Right lobe of liver (tissue), 6 donors: ENCODE data around the gene EPGN. TPM values are rescaled to one million over a fixed set of nuclear protein-coding genes. Genes with fewer than 3 reads are reported as not detected.

ENCODE experiments used
- ATAC-seq, 4 donors: fragments of 200-7000 bp; cut with Tn5 transposase; one replicate each; pipeline ENCODE4 v1.9.1; 2020; ENCODE audit warnings: mild to moderate bottlenecking in 4 of 4, moderate library complexity in 4 of 4
- DNase-seq, 3 donors: peaks; one replicate each; pipeline ENCODE4 v3.0.0-alpha.2; 2020
- H3K27ac ChIP-seq, 3 donors: fragments of 200-600 bp; one replicate each; pipeline ENCODE4 v1.8.0; 2022
- H3K27me3 ChIP-seq, 2 donors: fragments of 200-600 bp; one replicate each; pipeline ENCODE4 v1.8.0; 2022
- H3K36me3 ChIP-seq, 4 donors: fragments of 200-600 bp; sonication (generic) in 1 of 4; one replicate each; pipeline versions ENCODE4 v1.5.1 to v1.8.0; 2017 to 2022; ENCODE audit warnings: control low read depth in 1 of 4
- H3K4me1 ChIP-seq, 4 donors: fragments of 200-600 bp; sonication (generic) in 1 of 4; one replicate each; pipeline versions ENCODE4 v1.5.1 to v1.8.0; 2017 to 2022; ENCODE audit warnings: control low read depth in 1 of 4
- H3K4me3 ChIP-seq, 3 donors: fragments of 200-600 bp; one replicate each; pipeline ENCODE4 v1.8.0; 2022
- H3K9me3 ChIP-seq, 4 donors: fragments of 200-600 bp; sonication (generic) in 1 of 4; one replicate each; pipeline versions ENCODE4 v1.5.1 to v1.8.0; 2017 to 2022; ENCODE audit warnings: control low read depth in 1 of 4
- CTCF ChIP-seq, 4 donors: fragments of 200-600 bp in 3 of 4; fragments of 450-650 bp in 1 of 4; IDR thresholded peaks; one replicate each; pipeline versions ENCODE4 v1.5.1 to v1.8.0; 2016 to 2022; ENCODE audit warnings: antibody characterized with exemption in 4 of 4, mild to moderate bottlenecking in 2 of 4
- POLR2A ChIP-seq: fragments of 450-650 bp; IDR thresholded peaks from one replicate; pipeline ENCODE4 v1.6.1; 2017; ENCODE audit warnings: antibody characterized with exemption, mild to moderate bottlenecking
- WGBS: methylation state at CpG from one replicate; pipeline ENCODE4 v1.1.6; 2018; ENCODE audit warnings: low coverage, low lambda C conversion rate; ENCODE audit not compliant: insufficient coverage; ENCODE audit errors: missing lambda C conversion rate; 5-methylcytosine and 5-hydroxymethylcytosine counted together
- intact Hi-C, 2 donors: fragments of 100-400 bp; cut with DNase I; formaldehyde crosslinking; loops; one replicate each; pipeline versions ENCODE4 v1.11.2 to v1.14.1; 2022
- long read RNA-seq: library from polyadenylated mRNA; unstranded; transcript quantifications from one replicate; pipeline ENCODE4 v2.0.0, GENCODE V29; 2019
- total RNA-seq, 6 experiments: library from RNA; depleted of rRNA in 2 of 6; stranded (reverse); fragments of >200 nt in 2 of 6; fragmentation: NEBNext Ultra II Directional in 3 of 6; extraction: Animal tissue kit (Norgen Biotek cat#: 25700) in 3 of 6; gene quantifications; one replicate each; pipeline versions ENCODE4 v1.1.0 to v1.2.4, GENCODE V29; 2016 to 2023
- donor health status: DM: no; HTN: yes; CAD: no.
- donor health status: DM: no; HTN: no; CAD: no.
- donor health status: DM: no; HTN: no; CAD: no.
- donor health status: DM: no; HTN: yes; CAD: no.
- donor health status: DM: no; HTN: yes; CAD: no.

The EPGN gene, protein sequence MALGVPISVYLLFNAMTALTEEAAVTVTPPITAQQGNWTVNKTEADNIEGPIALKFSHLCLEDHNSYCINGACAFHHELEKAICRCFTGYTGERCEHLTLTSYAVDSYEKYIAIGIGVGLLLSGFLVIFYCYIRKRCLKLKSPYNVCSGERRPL
- total RNA-seq, result not detected
- long read RNA-seq, result 0 reads

- no peak for DNase-seq
- peaks cover 0 to 5% (median 0%) of the 10 kb centered on the region in 4 donors for H3K4me1 ChIP-seq
- H3K36me3 ChIP-seq, result no peaks in the 10 kb centered on the region
- no peaks in the 10 kb centered on the region for H3K27me3 ChIP-seq
- H3K9me3 ChIP-seq, result no peaks in the 10 kb centered on the region
- no peak within 1 kb of the TSS for H3K27ac ChIP-seq
- no peak for TF ChIP-seq POLR2A
- TF ChIP-seq CTCF (IDR thresholded peaks at IDR 0.05), result no peak
- intact Hi-C loops, result no loop called here
- WGBS, result 61% methylated on average over 5 of the region's 5 CpGs
- no peak for ATAC-seq
- no peak within 1 kb of the TSS for H3K4me3 ChIP-seq
These were observed at the start of gene EPGN for GRCh38 chr4:74308215-74308614. Gene EPGN (plus strand): TSS chr4:74308470. CDS start chr4:74308534, 64 bp downstream.

DNA sequence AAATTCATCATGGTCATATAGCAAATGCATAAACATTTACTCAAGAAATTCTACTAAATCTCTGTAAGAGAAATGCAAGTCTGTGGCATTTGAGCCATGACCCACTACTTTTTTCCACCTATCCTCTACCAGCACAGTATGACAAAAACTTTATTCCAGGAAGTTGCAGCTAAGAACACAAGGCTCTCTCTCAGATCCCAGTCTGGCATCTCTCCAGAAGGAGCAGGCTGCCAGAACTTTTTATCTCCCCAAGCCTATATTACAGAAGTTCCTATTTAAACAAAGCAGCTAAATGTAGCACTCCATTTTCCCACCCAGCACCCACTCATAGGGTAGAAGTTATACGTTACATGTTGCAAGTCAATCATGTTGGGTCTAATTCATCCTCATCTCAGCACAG, 49.3 kb upstream of the EPGN start:
- ATAC-seq, result peak in 3 of 4 donors; percentile 25 to 61 (median 32)
- WGBS, result 60% methylated on average over 1 of the region's 1 CpG
- DNase-seq, result no peak

DNA sequence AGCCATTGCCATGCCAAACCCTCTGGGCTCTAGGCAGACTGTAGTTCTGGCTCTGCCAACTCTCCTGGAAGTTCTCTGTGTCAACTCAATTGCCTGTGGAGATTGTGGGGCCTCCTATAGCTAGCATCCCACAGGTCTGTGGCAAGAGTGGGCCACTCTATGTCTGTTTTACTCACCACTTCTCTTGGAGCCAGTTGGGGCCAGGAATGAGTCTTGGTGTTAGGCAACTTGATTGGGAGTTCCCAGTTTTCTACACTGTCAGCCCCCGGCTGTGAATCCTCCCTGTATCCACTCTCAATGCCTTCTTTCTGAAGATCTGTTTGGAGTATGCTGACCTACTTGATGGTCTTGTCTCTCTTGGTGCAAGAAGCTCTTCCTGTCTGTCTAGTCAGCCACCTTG, 48.2 kb upstream of the EPGN start:
- H3K4me1 ChIP-seq, result no peaks in the 10 kb centered on the region
- no peak for DNase-seq
- H3K9me3 ChIP-seq, result no peaks in the 10 kb centered on the region
- peak in 1 of 4 donors; percentile 50 for ATAC-seq
- TF ChIP-seq CTCF (IDR thresholded peaks at IDR 0.05) (no peak), POLR2A (no peak)
- no peaks in the 10 kb centered on the region for H3K27me3 ChIP-seq
- H3K4me3 ChIP-seq, result no peak overlapping the region
- intact Hi-C loops, result no loop called here
- no peak overlapping the region for H3K27ac ChIP-seq
- no peaks in the 10 kb centered on the region for H3K36me3 ChIP-seq
- 100% methylated on average over 1 of the region's 1 CpG for WGBS

More for the DNA sequence above, 49.3 kb upstream of the EPGN start:
- Histone ChIP-seq H3K4me3 (no peak overlapping the region), H3K9me3 (no peaks in the 10 kb centered on the region), H3K4me1 (no peaks in the 10 kb centered on the region), H3K27ac (no peak overlapping the region), H3K36me3 (no peaks in the 10 kb centered on the region), H3K27me3 (no peaks in the 10 kb centered on the region)
- intact Hi-C loops, result no loop called here
- TF ChIP-seq CTCF (IDR thresholded peaks at IDR 0.05), result no peak
- TF ChIP-seq POLR2A, result no peak

- Histone ChIP-seq H3K27me3 (no peaks in the 10 kb centered on the region), H3K4me3 (no peak overlapping the region), H3K9me3 (no peaks in the 10 kb centered on the region), H3K36me3 (no peaks in the 10 kb centered on the region), H3K4me1 (no peaks in the 10 kb centered on the region), H3K27ac (no peak overlapping the region)
- ATAC-seq, result no peak
- no peak for DNase-seq
- no peak for TF ChIP-seq CTCF (IDR thresholded peaks at IDR 0.05)
- TF ChIP-seq POLR2A, result no peak
- intact Hi-C loops, result no loop called here
These were observed 45.7 kb upstream of the EPGN start for GRCh38 chr4:74262522-74262921.

DNA sequence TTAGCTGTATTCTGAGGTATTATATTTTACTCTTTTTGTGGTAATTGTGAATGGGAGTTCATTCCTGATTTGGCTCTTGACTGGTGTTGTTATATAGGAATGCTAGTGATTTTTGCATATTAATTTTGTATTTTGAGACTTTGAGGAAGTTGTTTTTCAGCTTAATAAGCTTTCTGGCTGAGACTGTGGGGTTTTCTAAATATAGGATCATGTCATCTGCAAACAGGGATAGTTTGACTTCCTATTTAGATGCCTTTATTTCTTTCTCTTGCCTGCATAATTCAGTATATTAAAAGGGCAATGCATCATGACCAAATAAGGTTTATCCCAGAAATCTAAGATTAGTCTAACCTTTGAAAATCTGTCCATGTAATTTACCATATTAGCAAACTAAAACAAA, 44.7 kb upstream of the EPGN start:
- intact Hi-C loops, result no loop called here
- no peak overlapping the region for H3K27ac ChIP-seq
- DNase-seq (no peak), ATAC-seq (no peak)
- TF ChIP-seq CTCF (IDR thresholded peaks at IDR 0.05) (no peak), POLR2A (no peak)
- H3K36me3 ChIP-seq, result no peaks in the 10 kb centered on the region
- H3K4me1 ChIP-seq, result no peaks in the 10 kb centered on the region
- H3K27me3 ChIP-seq, result no peaks in the 10 kb centered on the region
- H3K9me3 ChIP-seq, result no peaks in the 10 kb centered on the region
- no peak overlapping the region for H3K4me3 ChIP-seq
